IPS-18a (cell line): ENCODE data around the gene FHL2.

ENCODE experiments used
- H3K27ac ChIP-seq: one replicate; pipeline ENCODE4 v1.5.1; 2013; ENCODE audit warnings: low read length
- H3K27me3 ChIP-seq: one replicate; pipeline ENCODE4 v1.6.1; 2013; ENCODE audit warnings: mild to moderate bottlenecking, low read length; ENCODE audit not compliant: control insufficient read depth, insufficient read depth
- H3K36me3 ChIP-seq: one replicate; pipeline ENCODE4 v1.6.1; 2013; ENCODE audit warnings: low read depth, low read length; ENCODE audit not compliant: control insufficient read depth
- H3K4me1 ChIP-seq: one replicate; pipeline ENCODE4 v1.6.1; 2013; ENCODE audit warnings: low read depth, low read length; ENCODE audit not compliant: control insufficient read depth
- H3K4me3 ChIP-seq: one replicate; pipeline ENCODE4 v1.5.1; 2013; ENCODE audit warnings: low read length
- H3K9ac ChIP-seq: one replicate; pipeline ENCODE4 v1.6.1; 2013; ENCODE audit warnings: mild to moderate bottlenecking, low read length, moderate library complexity
- H3K9me3 ChIP-seq: one replicate; pipeline ENCODE4 v1.6.1; 2013; ENCODE audit warnings: low read depth, low read length; ENCODE audit not compliant: control insufficient read depth

Gene FHL2

GRCh38 chr2:105373895-105374401, 24.9 kb downstream of the FHL2 start:
- Histone ChIP-seq H3K4me3 (no peak overlapping the region), H3K36me3 (peaks cover 18% of the 10 kb centered on the region), H3K27me3 (no peaks in the 10 kb centered on the region), H3K27ac (no peak overlapping the region), H3K9me3 (no peaks in the 10 kb centered on the region), H3K4me1 (no peaks in the 10 kb centered on the region), H3K9ac (no peak overlapping the region)

- H3K27ac ChIP-seq: no peak overlapping the region
- H3K9ac ChIP-seq: no peak overlapping the region
- H3K4me3 ChIP-seq: no peak overlapping the region
- H3K9me3 ChIP-seq: no peaks in the 10 kb centered on the region
- H3K36me3 ChIP-seq: peaks cover 18% of the 10 kb centered on the region
- no peaks in the 10 kb centered on the region for H3K4me1 ChIP-seq
- H3K27me3 ChIP-seq: no peaks in the 10 kb centered on the region
These were observed 25.5 kb downstream of the FHL2 start for GRCh38 chr2:105373344-105373781.

- H3K9me3 ChIP-seq: no peaks in the 10 kb centered on the region
- no peak overlapping the region for H3K9ac ChIP-seq
- no peak overlapping the region for H3K4me3 ChIP-seq
- H3K4me1 ChIP-seq: no peaks in the 10 kb centered on the region
- no peak overlapping the region for H3K27ac ChIP-seq
- H3K27me3 ChIP-seq: no peaks in the 10 kb centered on the region
- peaks cover 25% of the 10 kb centered on the region for H3K36me3 ChIP-seq
These were observed 27.0 kb downstream of the FHL2 start for GRCh38 chr2:105371810-105372209.

GRCh38 chr2:105371156-105371555, 27.7 kb downstream of the FHL2 start:
- Histone ChIP-seq H3K36me3 (peaks cover 19% of the 10 kb centered on the region), H3K27me3 (no peaks in the 10 kb centered on the region), H3K9me3 (no peaks in the 10 kb centered on the region), H3K4me3 (no peak overlapping the region), H3K4me1 (no peaks in the 10 kb centered on the region), H3K27ac (no peak overlapping the region), H3K9ac (no peak overlapping the region)

DNA sequence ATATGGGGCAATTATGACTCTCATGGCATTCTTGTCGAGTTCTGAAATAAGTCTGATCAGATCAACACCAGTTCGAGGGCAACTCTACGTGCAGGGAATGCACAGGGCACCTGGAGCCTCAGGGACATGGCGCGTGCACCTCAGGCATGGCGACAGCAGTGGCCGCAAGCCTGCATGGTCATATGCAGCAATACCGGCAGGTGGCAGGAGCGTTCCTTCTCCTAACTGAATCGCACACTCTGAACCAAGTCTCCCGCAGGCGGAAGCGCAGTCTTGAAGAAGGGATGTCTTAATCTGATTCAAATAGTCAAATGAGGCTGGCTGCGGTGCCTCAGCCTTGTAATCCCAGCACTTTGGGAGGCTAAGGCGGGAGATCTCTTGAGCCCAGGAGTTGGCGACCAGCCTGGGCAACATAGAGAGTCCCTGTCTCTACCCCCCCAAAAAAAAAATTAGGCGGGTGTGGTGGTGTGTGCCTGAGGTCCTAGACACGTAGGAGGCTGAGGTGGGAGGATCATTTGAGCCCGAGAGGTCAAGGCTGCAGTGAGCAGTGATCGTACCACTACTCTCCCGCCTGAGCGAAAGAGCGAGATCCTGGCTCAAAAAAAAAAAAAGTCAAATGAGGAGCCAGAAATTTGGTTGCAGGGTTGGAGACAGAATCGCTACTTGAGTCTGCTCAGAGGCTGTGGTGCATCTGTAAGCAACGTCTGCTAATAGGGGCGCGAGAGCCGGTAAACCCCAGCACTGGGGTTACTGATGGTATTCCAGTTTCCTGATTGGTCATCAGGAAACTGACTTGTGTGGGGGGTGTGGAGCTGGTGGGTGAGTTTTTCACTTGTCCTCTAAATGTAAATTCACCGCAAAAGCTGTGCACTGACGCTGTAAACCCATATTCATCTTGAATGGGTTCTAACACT, 28.8 kb downstream of the FHL2 start:
- Histone ChIP-seq H3K9me3 (no peaks in the 10 kb centered on the region), H3K4me3 (no peak overlapping the region), H3K36me3 (peaks cover 20% of the 10 kb centered on the region), H3K4me1 (no peaks in the 10 kb centered on the region), H3K27ac (no peak overlapping the region), H3K27me3 (no peaks in the 10 kb centered on the region), H3K9ac (no peak overlapping the region)

GRCh38 chr2:105368759-105369408, 30.0 kb downstream of the FHL2 start:
- H3K4me1 ChIP-seq: no peaks in the 10 kb centered on the region
- H3K27ac ChIP-seq: no peak overlapping the region
- no peaks in the 10 kb centered on the region for H3K27me3 ChIP-seq
- no peak overlapping the region for H3K4me3 ChIP-seq
- no peaks in the 10 kb centered on the region for H3K9me3 ChIP-seq
- no peak overlapping the region for H3K9ac ChIP-seq
- H3K36me3 ChIP-seq: peaks cover 22% of the 10 kb centered on the region

DNA sequence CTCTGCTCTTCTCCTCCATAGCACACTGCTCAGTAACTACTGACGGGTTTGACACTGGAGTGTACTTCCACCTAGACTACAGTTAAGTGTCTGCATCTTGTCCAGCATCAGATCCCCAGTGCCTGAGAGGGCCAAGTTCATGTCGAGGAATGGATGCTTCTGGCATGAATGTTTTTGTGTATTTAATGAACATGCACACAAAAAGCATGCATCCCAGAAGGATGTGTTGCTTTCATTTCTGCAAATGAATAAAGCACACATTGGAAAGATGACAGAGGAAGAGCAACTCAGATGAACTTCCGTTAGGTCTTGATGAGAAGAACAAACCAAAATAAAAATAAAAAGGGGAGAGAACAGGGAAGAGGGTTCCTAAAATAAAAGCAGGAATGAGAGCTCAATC, 33.6 kb downstream of the FHL2 start:
- no peak overlapping the region for H3K27ac ChIP-seq
- no peak overlapping the region for H3K9ac ChIP-seq
- H3K27me3 ChIP-seq: no peaks in the 10 kb centered on the region
- H3K36me3 ChIP-seq: peaks cover 36% of the 10 kb centered on the region
- no peaks in the 10 kb centered on the region for H3K4me1 ChIP-seq
- no peaks in the 10 kb centered on the region for H3K9me3 ChIP-seq
- no peak overlapping the region for H3K4me3 ChIP-seq

GRCh38 chr2:105364436-105365139, 34.3 kb downstream of the FHL2 start:
- H3K9ac ChIP-seq: no peak overlapping the region
- H3K4me3 ChIP-seq: no peak overlapping the region
- peaks cover 39% of the 10 kb centered on the region for H3K36me3 ChIP-seq

GRCh38 chr2:105362862-105363591, 35.8 kb downstream of the FHL2 start:
- Histone ChIP-seq H3K9me3 (no peaks in the 10 kb centered on the region), H3K4me1 (no peaks in the 10 kb centered on the region), H3K4me3 (no peak overlapping the region), H3K36me3 (peaks cover 41% of the 10 kb centered on the region), H3K27me3 (no peaks in the 10 kb centered on the region), H3K9ac (no peak overlapping the region), H3K27ac (no peak overlapping the region)

More at GRCh38 chr2:105364436-105365139, 34.3 kb downstream of the FHL2 start:
- Histone ChIP-seq H3K4me1 (no peaks in the 10 kb centered on the region), H3K27me3 (no peaks in the 10 kb centered on the region), H3K27ac (no peak overlapping the region), H3K9me3 (no peaks in the 10 kb centered on the region)

- Histone ChIP-seq H3K27me3 (no peaks in the 10 kb centered on the region), H3K4me1 (no peaks in the 10 kb centered on the region), H3K4me3 (no peak overlapping the region), H3K36me3 (peaks cover 38% of the 10 kb centered on the region), H3K27ac (no peak overlapping the region), H3K9ac (no peak overlapping the region), H3K9me3 (no peaks in the 10 kb centered on the region)
These were observed 37.6 kb downstream of the FHL2 start for GRCh38 chr2:105361102-105361889.
